ENCODE measurements around the gene SYT13.

Gene SYT13

DNA sequence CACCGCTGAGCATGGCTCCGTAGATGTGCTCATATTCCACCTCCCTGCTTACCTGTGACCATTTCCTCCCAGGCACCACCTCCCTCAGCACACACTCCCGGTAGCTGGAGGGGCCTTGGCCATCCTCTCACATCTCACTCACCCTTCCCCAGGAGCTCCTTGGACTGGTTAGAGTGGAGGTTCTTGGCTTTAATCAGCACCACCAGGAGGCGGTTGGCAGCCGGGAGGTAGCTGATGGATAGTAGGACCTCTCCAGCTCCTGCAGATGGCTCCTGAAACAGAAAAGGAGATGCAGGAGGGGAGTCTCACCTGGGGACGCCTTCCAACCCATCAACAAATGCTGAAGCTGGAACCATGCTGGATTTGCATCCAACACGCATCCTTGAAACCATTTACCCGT, 39.9 kb downstream of the SYT13 start:
- Histone ChIP-seq H3K36me3 (ENCODE audit: insufficient read depth, low read length) (no peaks in the 10 kb centered on the region), H3K27me3 (ENCODE audit: insufficient read depth, low read length) (peaks cover 14% of the 10 kb centered on the region), H3K4me1 (ENCODE audit: insufficient read depth, low read length) (no peaks in the 10 kb centered on the region), H3K4me3 (ENCODE audit: low read length) (no peak overlapping the region), H2AFZ (ENCODE audit: low read depth, low read length) (no peak overlapping the region), H3K9me3 (ENCODE audit: low read length) (no peaks in the 10 kb centered on the region)

- Histone ChIP-seq H3K9me3 (ENCODE audit: low read length) (no peaks in the 10 kb centered on the region), H3K36me3 (ENCODE audit: insufficient read depth, low read length) (no peaks in the 10 kb centered on the region), H3K4me3 (ENCODE audit: low read length) (no peak overlapping the region), H2AFZ (ENCODE audit: low read depth, low read length) (no peak overlapping the region), H3K4me1 (ENCODE audit: insufficient read depth, low read length) (no peaks in the 10 kb centered on the region), H3K27me3 (ENCODE audit: insufficient read depth, low read length) (peaks cover 14% of the 10 kb centered on the region)
Measured at GRCh38 chr11:45245218-45246045, 40.7 kb downstream of the SYT13 start.

DNA sequence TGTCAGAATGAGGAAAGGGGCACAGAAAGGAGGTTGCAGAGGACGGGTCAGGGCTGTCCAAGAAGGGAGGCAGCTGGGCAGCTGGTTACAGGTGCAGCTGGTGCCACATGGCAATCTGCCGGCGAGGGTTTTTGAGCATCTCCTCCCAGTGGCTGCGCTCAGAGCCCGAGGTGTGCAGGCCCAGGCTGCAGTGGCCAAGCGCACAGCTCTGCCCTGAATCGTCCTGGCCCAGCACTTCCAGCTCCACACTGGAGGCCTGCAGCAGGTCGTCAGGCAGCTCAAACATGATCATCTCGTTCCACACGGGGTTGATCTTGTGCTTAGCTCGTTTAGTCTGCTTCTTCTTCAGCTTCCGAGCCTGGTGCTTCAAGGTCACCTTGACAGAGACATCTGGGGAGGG, 42.2 kb downstream of the SYT13 start:
- Histone ChIP-seq H2AFZ (ENCODE audit: low read depth, low read length) (no peak overlapping the region), H3K4me3 (ENCODE audit: low read length) (no peak overlapping the region), H3K4me1 (ENCODE audit: insufficient read depth, low read length) (no peaks in the 10 kb centered on the region)

GRCh38 chr11:45239733-45240132, 46.4 kb downstream of the SYT13 start:
- H3K4me3 ChIP-seq (ENCODE audit: low read length) = no peak overlapping the region
- H2AFZ ChIP-seq (ENCODE audit: low read depth, low read length) = no peak overlapping the region
- H3K9me3 ChIP-seq (ENCODE audit: low read length) = peaks cover 2% of the 10 kb centered on the region
- no peaks in the 10 kb centered on the region for H3K27me3 ChIP-seq (ENCODE audit: insufficient read depth, low read length)
- H3K36me3 ChIP-seq (ENCODE audit: insufficient read depth, low read length) = no peaks in the 10 kb centered on the region
- H3K4me1 ChIP-seq (ENCODE audit: insufficient read depth, low read length) = no peaks in the 10 kb centered on the region

More for the DNA sequence above, 42.2 kb downstream of the SYT13 start:
- Histone ChIP-seq H3K36me3 (ENCODE audit: insufficient read depth, low read length) (no peaks in the 10 kb centered on the region), H3K9me3 (ENCODE audit: low read length) (peaks cover 2% of the 10 kb centered on the region), H3K27me3 (ENCODE audit: insufficient read depth, low read length) (peaks cover 14% of the 10 kb centered on the region)

DNA sequence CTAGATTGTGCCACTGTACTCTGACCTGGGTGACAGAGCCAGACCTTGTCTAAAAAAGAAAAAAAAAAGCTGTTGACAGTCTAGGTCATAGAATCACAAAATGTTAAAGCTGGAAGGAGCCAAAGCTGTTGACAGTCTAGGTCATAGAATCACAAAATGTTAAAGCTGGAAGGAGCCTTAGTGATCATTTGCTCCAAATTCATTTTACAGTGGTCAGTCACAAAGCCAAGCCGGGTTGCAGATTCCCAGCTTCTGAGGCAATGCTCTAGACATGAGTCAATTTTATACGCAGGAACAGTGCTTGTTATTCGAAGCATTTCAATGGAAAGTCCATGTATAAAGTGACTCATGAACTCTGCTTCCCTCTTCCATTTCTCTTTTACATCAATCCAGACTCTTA, 47.4 kb downstream of the SYT13 start:
- Histone ChIP-seq H3K4me1 (ENCODE audit: insufficient read depth, low read length) (no peaks in the 10 kb centered on the region), H3K27me3 (ENCODE audit: insufficient read depth, low read length) (no peaks in the 10 kb centered on the region), H3K36me3 (ENCODE audit: insufficient read depth, low read length) (no peaks in the 10 kb centered on the region), H3K4me3 (ENCODE audit: low read length) (no peak overlapping the region), H2AFZ (ENCODE audit: low read depth, low read length) (no peak overlapping the region), H3K9me3 (ENCODE audit: low read length) (peaks cover 2% of the 10 kb centered on the region)

DNA sequence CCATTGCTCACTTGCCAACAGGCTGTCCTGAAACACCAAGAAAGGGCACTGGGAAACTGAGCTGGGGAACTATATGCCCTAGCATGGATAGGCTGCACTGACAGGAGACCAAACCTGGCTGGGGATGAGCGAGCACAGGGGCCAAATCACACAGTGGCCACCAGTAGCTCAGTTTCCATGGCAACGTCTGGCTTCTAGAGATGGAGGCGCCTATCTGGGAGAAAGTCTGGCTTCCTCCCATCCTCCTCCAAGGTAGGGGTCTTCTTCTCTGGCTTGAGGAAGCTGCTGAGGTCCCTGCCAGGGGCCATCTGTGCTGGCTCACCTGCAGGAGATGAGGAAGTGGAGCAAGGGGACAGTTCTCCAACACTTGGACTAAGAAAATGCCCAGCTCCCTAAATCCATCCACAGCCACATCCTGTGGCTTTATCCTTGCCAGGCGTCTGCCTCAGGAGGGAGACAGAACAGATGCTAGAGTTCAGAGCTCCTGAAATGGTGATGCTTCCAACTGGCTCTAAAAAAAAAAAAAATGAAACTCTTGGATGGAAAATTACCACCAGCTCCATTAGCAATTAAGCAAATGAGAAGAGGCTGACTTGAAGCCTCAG, 48.3 kb downstream of the SYT13 start:
- no peak overlapping the region for H3K4me3 ChIP-seq (ENCODE audit: low read length)
- H3K4me1 ChIP-seq (ENCODE audit: insufficient read depth, low read length) = no peaks in the 10 kb centered on the region
- no peak overlapping the region for H2AFZ ChIP-seq (ENCODE audit: low read depth, low read length)
- H3K9me3 ChIP-seq (ENCODE audit: low read length) = peaks cover 2% of the 10 kb centered on the region
- H3K36me3 ChIP-seq (ENCODE audit: insufficient read depth, low read length) = no peaks in the 10 kb centered on the region
- no peaks in the 10 kb centered on the region for H3K27me3 ChIP-seq (ENCODE audit: insufficient read depth, low read length)

DNA sequence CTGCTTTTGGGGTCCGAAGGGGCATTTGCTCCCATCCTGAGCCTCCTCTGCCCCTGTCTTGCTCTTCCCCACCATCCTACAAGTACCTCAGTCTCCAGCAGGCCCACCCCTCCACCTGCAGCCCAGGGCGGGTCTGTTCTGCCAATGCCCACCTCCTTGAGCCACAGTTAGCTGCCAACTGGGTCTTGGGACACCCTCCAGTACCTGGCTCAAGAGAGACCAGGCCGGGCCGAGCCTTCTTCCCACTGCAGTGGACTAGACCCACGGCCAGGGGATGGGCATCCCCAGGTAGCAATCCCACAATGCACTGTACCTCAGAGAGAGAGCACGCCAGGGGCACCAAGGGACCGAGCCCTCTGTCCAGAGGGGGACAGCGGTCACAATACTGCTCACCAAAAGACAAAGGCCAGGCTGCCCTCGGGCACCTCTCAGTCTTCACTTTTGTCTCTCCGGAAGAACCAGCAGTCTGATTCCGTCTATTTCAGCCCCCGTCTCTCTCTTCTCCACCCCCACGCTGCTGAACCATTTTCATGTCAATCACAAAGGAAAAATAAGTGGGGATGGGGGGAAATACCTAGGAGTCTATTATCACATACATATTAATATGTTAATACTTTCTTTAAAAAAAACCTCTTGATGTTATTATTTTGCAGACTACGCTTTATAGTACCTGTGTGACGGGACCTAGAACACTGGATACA, 51.7 kb downstream of the SYT13 start:
- Histone ChIP-seq H3K9me3 (ENCODE audit: low read length) (peaks cover under 1% of the 10 kb centered on the region), H3K36me3 (ENCODE audit: insufficient read depth, low read length) (no peaks in the 10 kb centered on the region), H3K4me1 (ENCODE audit: insufficient read depth, low read length) (no peaks in the 10 kb centered on the region), H3K27me3 (ENCODE audit: insufficient read depth, low read length) (no peaks in the 10 kb centered on the region), H3K4me3 (ENCODE audit: low read length) (no peak overlapping the region), H2AFZ (ENCODE audit: low read depth, low read length) (no peak overlapping the region)

DNA sequence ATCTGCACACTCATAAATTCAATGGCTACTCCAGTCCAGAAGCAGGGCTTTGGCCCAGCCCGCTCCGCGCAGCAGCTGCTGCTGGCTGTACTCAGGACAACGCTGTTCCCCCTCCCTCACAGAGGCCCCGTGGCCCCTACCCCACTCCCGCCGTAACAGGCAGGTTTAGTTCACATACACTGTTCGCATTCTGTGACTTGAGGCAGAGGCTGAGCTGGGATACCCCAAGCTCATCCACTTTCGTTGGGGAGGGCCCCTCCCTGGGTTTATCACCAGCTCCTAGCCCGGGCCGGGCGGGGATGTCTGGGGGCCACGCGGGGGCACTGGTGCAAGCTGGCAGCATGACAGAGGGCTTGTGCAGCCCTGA, 52.4 kb downstream of the SYT13 start:
- no peaks in the 10 kb centered on the region for H3K9me3 ChIP-seq (ENCODE audit: low read length)
- no peaks in the 10 kb centered on the region for H3K36me3 ChIP-seq (ENCODE audit: insufficient read depth, low read length)
- no peaks in the 10 kb centered on the region for H3K4me1 ChIP-seq (ENCODE audit: insufficient read depth, low read length)
- H3K4me3 ChIP-seq (ENCODE audit: low read length) = no peak overlapping the region
- no peaks in the 10 kb centered on the region for H3K27me3 ChIP-seq (ENCODE audit: insufficient read depth, low read length)
- no peak overlapping the region for H2AFZ ChIP-seq (ENCODE audit: low read depth, low read length)

DNA sequence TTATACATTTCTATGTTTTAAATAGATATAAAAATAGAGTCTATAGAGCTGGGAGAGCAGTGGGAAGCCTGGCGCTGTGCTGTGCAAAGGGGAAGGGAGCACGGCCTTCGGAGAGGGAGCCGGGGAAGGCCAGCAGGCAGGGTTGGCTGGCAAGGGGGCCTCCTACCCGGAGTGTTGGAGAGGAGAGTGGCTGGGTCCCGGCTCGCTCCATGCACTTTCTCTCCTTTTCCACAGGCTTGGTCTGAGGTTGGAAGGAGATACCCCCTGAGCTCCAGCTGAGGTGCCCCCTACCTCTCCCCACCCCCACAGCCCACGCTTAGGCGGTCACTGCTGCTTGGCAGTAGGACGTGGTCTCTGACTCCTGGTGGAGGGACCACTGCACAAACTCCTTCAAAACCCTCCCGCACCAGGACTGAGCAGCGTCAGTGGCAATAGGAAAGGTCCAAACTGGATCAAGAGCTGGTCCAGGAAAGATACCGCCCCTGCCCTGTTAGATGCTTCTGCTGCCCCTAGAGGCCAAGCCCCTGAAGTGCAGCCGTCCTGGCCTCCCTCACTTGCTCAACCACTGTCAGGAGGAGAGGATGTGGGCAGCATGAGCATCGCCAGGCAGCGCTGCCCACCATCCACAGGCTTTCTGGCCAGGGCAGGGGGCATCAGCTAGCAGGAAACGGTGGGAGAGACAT, 52.9 kb downstream of the SYT13 start:
- H3K4me3 ChIP-seq (ENCODE audit: low read length) = no peak overlapping the region
- H3K4me1 ChIP-seq (ENCODE audit: insufficient read depth, low read length) = no peaks in the 10 kb centered on the region
- H3K9me3 ChIP-seq (ENCODE audit: low read length) = no peaks in the 10 kb centered on the region
- no peak overlapping the region for H2AFZ ChIP-seq (ENCODE audit: low read depth, low read length)
- H3K36me3 ChIP-seq (ENCODE audit: insufficient read depth, low read length) = peaks cover 3% of the 10 kb centered on the region
- H3K27me3 ChIP-seq (ENCODE audit: insufficient read depth, low read length) = no peaks in the 10 kb centered on the region

DNA sequence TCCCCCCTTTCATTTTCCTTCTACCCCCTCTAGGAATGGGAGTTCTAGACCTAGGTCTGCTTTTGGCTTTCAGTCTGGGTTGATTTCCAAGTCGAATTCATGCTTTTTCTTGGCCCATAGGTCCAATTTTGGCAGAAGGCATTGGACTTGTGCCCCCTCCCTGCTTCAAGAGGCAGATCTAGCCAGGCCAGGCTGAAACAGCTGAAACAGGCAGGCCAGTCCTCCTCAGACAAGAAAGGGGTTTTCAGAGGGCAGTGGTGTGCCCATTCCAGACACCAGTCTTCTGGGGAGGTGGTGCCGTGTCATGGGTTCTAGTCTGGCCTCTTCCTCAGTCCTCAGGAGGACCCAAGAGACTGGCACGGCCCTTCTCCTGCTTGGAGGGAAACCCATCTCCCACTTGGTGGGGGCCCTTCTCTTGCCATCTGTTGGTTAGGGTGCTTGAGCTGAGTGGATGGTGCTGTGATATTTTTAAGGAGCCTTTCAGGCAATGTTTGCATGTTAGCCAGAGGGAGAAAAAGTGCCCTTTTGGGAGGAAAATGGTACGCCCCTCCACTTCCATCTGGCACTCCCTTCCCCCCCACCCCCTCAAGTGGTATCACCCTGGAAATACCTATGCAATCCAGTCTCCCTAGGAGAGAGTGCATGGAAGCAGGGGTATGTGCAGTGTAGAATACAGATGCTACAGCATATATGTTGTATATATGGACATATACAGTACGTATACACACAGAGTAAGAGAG, 53.6 kb downstream of the SYT13 start:
- H3K4me3 ChIP-seq (ENCODE audit: low read length) = no peak overlapping the region
- H3K4me1 ChIP-seq (ENCODE audit: insufficient read depth, low read length) = no peaks in the 10 kb centered on the region
- peaks cover 7% of the 10 kb centered on the region for H3K36me3 ChIP-seq (ENCODE audit: insufficient read depth, low read length)
- no peaks in the 10 kb centered on the region for H3K9me3 ChIP-seq (ENCODE audit: low read length)
- H2AFZ ChIP-seq (ENCODE audit: low read depth, low read length) = no peak overlapping the region
- H3K27me3 ChIP-seq (ENCODE audit: insufficient read depth, low read length) = no peaks in the 10 kb centered on the region

- Histone ChIP-seq H3K36me3 (ENCODE audit: insufficient read depth, low read length) (peaks cover 34% of the 10 kb centered on the region), H3K9me3 (ENCODE audit: low read length) (peaks cover 8% of the 10 kb centered on the region), H3K4me1 (ENCODE audit: insufficient read depth, low read length) (no peaks in the 10 kb centered on the region), H3K27me3 (ENCODE audit: insufficient read depth, low read length) (no peaks in the 10 kb centered on the region), H3K4me3 (ENCODE audit: low read length) (no peak overlapping the region), H2AFZ (ENCODE audit: low read depth, low read length) (no peak overlapping the region)
Measured at GRCh38 chr11:45229401-45230020, 56.6 kb downstream of the SYT13 start.

DNA sequence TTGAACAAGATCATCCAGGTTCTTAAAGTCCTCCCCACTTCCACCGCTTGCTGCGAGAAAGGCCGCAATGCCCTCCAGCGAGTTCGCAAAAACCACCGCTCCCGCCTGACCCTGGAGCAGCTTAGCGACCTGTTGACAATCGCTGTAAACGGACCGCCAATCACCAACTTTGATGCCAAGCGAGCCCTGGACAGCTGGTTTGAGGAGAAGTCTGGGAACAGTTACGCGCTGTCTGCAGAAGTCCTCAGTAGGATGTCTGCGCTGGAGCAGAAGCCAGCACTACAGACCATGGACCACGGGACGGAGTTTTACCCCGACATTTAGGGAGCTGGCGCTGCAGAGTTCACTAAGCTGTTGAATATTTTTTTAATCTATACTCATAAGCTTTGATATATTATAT, 58.3 kb downstream of the SYT13 start:
- no peaks in the 10 kb centered on the region for H3K27me3 ChIP-seq (ENCODE audit: insufficient read depth, low read length)
- peaks cover 10% of the 10 kb centered on the region for H3K9me3 ChIP-seq (ENCODE audit: low read length)
- no peak overlapping the region for H2AFZ ChIP-seq (ENCODE audit: low read depth, low read length)
- H3K36me3 ChIP-seq (ENCODE audit: insufficient read depth, low read length) = peaks cover 44% of the 10 kb centered on the region
- no peak overlapping the region for H3K4me3 ChIP-seq (ENCODE audit: low read length)
- no peaks in the 10 kb centered on the region for H3K4me1 ChIP-seq (ENCODE audit: insufficient read depth, low read length)
